SK-N-SH treated with all-trans-retinoic acid at 6 μM for 48 hours (cell line): ENCODE measurements around the gene MEIOSIN.

Source experiments
- ARNTL ChIP-seq: fragments of 450-650 bp; formaldehyde crosslinking; IDR thresholded peaks from 2 replicates; pipeline ENCODE4 v1.5.0; 2020; ENCODE audit warnings: low read depth, mild to moderate bottlenecking, moderate library complexity, borderline replicate concordance
- BACH2 ChIP-seq: fragments of 250-450 bp; sonication (Bioruptor Pico); IDR thresholded peaks from 2 replicates; pipeline ENCODE4 v1.9.0; 2021; ENCODE audit warnings: mild to moderate bottlenecking, borderline replicate concordance
- PATZ1 ChIP-seq: fragments of 250-450 bp; sonication (Bioruptor Pico); IDR thresholded peaks from 2 replicates; pipeline ENCODE4 v1.8.0; 2020; ENCODE audit warnings: mild to moderate bottlenecking, moderate library complexity, borderline replicate concordance
- POU6F1 ChIP-seq: fragments of 250-450 bp; sonication (Bioruptor Pico); IDR thresholded peaks from 2 replicates; pipeline ENCODE4 v1.8.0; 2021; ENCODE audit warnings: low read depth, mild to moderate bottlenecking, moderate library complexity, borderline replicate concordance
- PPARA ChIP-seq: fragments of 250-450 bp; sonication (Bioruptor Pico); IDR thresholded peaks from 2 replicates; pipeline ENCODE4 v1.5.0; 2020; ENCODE audit warnings: mild to moderate bottlenecking, borderline replicate concordance
- RARB ChIP-seq: fragments of 250-450 bp; sonication (Bioruptor Pico); IDR thresholded peaks from 2 replicates; pipeline ENCODE4 v1.8.0; 2021; ENCODE audit warnings: mild to moderate bottlenecking, moderate library complexity
- ZC3H10 ChIP-seq: fragments of 250-450 bp; sonication (Bioruptor Pico); IDR thresholded peaks from 2 replicates; pipeline ENCODE4 v1.5.1; 2021; ENCODE audit warnings: mild to moderate bottlenecking, moderate library complexity
- ZFP30 ChIP-seq: fragments of 450-650 bp; formaldehyde crosslinking; IDR thresholded peaks from 2 replicates; pipeline ENCODE4 v1.5.0; 2022; ENCODE audit warnings: mild to moderate bottlenecking, moderate library complexity
- ZNF70 ChIP-seq: fragments of 450-650 bp; formaldehyde crosslinking; IDR thresholded peaks from 2 replicates; pipeline ENCODE4 v1.5.0; 2020; ENCODE audit warnings: mild to moderate bottlenecking, moderate library complexity

- TF ChIP-seq PPARA (CRISPR knock-in tag) (no peak), PATZ1 (CRISPR knock-in tag) (no peak), RARB (CRISPR knock-in tag) (no peak), ARNTL (no peak), ZFP30 (CRISPR knock-in tag) (no peak), BACH2 (CRISPR knock-in tag) (no peak), ZC3H10 (CRISPR knock-in tag) (no peak), POU6F1 (CRISPR knock-in tag) (no peak), ZNF70 (CRISPR knock-in tag) (no peak)
These were observed 14.3 kb downstream of the MEIOSIN start for GRCh38 chr19:45747513-45747912.
